Fibroblast of skin of scalp (primary cell): Measurements from ENCODE around the gene LPP.
A peak's percentile ranks its signal among the peaks of the same experiment; 100 is the strongest.

Source experiments
- DNase-seq: peaks from one replicate; pipeline ENCODE4 v3.0.0-alpha.2; 2013

Gene LPP

DNA sequence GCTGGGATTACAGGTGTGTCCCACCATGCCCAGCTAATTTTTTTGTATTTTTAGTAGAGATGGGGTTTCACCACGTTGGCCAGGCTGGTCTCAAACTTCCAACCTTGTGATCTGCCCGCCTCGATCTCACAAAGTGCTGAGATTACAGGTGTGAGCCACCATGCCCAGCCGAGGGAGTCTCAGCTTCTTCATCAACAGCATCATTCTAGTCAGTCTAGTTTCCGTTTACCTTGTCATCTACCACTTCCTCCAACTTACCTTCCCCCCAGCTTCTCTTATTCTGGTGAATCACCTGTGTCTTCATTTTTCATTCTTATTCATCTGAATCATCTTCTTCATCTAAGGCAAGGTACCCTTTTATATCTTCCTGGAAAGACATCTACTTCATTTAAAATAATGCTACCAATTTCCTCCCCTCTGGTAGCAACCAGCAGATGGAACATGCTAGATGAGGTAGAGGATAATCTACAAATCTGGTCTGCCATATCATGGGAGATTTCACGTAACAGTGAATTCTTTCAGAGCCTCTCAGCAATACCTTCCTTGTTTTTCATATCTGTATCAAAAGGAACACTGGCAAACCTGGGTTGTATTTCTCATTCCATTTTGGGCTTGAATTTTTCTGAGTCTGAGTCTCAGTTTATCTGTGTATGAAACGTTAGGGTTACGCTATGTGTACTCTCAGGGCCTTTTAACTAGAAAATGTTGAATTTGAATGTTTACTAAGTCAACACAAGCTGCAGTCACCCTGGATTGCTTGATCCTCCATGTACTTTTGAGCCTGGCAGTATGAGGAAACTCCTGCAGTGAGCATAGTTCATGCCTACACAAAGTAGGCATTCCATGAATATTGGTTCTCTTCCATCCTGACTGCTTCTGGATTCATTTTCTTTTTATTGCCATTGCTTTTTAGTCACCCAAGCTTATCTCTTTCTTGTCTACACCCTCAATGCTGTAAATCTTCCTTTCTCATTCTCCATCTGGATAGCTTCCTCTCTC, 16.8 kb downstream of the LPP start:
- DNase-seq = no peak

DNA sequence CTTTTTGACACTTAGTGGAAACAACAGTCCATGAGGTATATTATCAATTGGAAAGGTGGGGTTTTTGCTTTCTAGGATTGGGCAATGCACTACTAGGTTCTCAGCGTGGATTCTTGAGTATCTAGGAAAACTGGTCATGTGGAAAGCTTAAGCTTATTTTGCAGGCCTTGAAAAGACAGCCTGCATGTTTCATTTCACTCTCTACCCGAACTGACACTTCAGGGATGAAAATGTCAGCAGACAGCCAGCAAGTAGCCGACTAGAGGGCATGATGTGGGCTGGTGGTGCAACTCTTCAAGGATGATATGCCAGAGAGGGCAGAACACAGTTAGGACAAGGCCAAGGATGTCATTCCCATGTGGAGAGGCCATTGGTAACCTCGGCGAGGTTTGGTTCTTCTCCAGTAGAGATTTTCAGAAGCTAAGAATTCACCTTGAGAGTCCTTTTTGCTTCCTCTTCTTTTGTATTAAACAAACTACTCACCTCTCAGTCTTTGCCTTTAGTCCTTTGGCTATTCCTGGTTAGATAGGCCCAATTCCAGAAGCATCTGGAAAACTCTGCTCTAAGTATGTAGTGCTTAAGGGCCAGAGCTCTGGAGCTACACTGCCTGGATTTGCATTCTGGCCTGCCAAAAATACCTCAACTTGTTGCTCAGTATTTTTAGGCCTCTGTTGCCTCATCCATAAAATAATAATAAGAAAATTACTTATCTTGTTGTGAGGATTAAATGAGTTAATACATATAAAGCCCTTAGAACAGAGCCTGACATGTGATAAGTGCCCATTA, 17.9 kb downstream of the LPP start:
- no peak for DNase-seq

DNA sequence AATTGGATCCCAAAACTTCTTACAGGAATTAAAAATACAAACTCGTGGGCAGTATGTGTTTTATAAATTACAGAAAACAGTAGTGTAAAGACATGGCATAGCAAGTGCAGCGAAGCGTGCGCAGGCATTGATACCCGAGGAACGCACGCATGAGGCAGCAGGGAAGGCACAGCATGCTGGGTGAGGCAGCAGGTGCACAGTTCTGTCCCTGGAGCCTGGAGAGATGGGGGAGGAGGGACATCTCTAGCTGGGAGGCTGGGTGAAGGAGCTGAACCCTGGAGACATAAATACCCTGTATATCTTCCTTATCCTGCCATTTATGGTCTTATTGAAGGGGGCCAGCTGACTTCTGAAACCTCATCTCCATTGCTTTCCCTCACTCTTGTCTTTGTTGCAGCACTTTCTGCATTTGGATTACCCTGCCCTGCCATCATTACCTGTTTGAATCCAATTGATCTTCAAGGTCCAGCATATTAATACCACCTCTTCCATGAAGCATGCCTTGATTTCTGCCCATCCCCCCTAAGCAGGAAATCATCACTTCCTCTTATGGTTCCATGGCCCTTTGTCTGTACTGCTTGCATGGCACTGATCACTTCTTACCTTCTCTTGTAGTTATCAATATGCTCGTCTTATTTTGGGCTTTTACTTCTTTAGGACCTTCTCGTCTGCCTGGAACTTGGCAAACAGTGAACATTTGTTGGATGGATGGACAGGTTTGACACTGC, 20.5 kb downstream of the LPP start:
- DNase-seq = no peak

DNA sequence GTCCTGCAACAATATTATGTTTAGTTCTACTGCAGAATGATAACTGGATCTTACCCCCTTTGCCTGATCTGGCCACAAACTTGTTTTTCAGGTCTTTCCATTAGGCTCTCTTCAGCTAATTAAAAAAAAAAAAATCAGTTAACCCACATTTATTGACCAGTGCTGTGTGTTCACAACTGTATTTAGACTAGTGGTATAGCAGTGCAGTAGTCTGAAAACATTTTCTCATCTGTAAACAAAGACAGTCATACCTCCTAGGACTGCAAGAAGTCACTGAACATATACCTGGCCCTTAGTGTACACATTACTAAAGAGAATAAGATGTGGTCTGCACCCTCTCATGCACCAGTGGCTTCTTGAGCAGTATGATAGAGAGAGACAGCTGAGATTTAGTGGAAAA, 22.5 kb downstream of the LPP start:
- no peak for DNase-seq

DNA sequence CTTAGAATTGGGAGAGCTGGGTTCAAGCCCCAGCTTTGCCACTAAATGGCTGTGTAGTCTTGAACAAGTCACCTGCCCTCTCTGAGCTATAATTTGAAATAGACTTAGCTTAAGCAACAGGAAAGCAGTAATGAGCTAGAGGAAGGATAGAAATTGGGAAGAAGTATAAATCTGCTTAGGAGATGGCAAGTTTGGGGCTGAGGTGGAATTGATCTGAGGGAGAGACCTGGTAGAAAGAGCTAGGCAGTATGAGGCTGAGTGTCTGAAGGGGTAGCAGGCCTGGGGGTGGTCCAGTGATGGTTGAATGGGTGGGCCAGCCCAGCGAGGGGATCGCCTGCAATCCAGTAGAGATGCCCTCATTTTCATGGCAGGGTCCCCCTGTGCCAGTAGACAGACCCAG, 22.9 kb downstream of the LPP start:
- DNase-seq = no peak

DNA sequence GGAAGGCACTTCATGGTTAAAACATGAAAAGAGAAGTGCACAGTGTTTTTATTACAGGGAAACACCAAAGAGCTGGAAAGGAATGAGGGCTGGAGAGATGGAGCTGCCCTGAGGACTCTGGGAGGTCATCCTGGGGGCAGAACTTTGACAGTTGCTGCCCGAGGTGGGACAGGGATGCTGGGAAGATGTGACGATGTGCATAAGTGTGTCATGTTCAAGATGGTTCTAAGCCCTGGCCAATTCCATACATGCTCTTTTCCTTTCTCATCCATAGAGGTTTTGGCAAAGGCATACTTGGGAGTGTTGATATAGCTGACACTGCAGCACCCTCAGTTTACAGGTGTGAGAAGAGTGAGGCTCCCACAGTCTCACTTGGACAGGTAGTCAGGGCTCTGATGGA, 23.8 kb downstream of the LPP start:
- no peak for DNase-seq

DNA sequence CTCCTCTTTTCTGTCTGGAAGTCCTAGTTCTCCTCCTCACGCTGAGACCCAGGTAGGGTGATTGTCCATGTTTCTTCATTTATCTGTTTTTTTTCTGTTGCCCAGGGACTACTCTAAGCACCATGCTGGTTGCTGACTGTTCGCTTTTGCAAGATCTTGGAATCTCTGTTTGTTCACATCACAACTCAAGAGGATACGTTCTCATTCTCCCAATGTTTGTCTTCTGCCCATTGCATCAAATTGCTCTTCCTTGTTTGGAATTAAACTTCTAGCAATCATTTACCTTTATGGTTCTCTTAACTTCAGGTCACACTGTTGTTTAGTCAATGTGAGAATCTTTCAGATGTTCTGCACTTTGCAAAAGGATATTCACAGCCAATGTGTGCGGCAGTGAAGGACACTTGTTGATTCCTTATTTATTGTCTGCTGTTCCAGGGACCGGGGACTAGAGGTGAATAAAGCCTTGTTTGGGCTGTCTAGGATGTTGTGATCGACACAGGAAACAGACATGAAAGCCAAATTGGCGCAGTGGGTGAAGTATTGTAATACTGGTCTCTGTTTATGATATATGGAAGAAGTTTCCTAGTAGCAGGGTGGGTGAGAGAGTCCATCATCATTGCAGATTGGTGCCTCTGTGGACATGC, 24.5 kb downstream of the LPP start:
- DNase-seq = no peak

DNA sequence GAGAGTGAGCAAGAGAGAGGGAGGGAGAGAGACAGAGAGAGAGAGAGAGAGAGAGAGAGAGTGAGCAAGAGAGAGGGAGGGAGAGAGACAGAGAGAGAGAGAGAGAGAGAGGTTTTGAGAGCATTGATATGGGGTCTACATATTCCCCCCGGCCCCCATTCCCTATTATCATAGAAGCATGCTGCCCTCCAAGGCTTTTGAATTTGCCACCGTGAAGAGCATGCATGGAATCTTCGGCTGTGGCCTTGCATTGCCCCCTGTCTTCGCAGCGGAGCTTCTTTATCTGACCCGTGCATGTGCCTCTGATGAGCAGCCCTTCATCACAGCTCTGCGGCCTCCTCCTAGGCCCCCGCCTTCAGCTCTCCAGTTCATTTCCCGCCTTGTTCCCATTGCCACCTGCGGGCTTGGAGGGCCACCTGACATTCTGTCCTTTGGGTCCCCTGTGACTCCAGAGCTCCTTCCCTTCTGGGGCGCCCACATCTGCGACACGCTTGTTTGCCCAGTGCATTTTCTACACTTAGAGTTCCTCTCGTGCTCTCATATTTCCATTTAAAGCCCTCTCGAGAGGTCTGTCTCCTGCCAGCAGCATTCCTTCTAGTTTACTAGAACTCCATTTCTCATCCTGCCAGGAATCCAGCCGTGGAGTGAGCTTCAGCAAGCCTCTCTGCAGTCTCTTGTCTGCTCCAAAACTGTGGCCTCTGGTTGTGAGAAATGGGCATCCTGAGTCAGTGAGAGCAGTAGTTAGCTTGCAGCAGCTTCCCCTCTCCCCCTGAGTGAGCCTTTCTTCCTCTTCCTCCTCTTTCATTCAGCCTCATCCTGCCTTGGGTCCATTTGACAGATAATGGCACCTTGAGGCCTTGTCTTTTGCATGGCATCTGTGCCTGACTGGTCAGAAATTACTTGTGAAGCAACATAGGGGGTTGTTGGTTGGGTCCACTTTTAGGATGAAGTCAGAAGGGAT, 25.3 kb downstream of the LPP start:
- peak; percentile 66 for DNase-seq

DNA sequence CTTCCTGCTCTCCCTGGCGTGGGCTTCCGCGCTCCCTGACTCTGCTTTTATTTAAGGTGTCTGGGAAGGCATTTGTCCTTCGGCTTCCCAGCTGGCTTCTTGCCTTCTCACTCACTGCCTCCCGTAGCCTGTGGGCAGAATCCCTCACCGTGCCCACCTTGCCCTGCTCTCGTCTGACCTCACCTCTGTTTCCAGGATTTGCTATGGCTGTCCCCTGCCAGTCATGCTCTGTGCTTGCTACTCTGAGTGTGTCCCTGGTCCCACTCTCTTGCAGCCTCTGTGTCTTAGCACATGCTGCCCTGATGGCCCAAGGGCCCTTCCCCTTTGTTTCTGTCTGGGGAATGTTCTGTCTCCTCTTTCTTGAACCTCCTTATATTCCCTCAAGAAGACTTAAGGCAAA, 26.2 kb downstream of the LPP start:
- DNase-seq = no peak

DNA sequence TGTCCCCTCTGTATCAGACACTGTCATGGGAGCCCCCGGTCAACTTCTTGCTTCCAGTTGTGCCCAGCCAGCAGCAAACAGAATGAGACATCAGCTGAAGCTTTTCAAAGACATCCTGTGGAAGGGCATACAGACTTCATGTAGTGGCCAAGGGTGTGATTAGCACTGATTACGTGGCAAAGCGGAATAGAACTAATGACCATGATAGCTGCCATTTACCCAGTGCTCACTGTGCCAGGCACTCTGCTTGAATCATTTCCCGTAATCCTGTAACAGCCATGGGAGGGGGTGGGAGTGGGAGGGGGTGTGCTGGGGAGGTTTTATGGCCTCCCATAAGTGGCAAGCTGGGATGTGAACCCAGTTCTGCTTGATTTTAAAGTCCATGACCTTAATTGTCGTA, 29.5 kb downstream of the LPP start:
- no peak for DNase-seq

DNA sequence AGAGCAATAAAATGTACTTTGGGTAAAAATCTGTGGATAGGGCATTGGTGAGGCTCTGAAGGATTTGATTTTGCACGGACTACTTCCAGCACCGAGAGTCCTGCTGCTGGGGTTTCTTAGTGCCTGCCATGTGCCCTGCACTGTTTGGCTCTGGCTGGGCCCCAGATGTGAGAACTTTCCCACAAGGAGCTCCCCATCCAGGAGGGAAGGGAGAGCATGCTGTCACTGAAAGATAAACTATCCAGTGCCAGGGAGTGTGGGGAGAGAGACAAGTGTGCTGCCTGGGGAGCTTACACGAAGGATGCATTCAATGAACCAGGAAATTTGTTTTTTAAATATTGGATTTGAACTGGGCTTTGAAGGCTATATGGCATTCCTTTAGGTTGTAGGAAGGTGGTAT, 30.2 kb downstream of the LPP start:
- DNase-seq = no peak

DNA sequence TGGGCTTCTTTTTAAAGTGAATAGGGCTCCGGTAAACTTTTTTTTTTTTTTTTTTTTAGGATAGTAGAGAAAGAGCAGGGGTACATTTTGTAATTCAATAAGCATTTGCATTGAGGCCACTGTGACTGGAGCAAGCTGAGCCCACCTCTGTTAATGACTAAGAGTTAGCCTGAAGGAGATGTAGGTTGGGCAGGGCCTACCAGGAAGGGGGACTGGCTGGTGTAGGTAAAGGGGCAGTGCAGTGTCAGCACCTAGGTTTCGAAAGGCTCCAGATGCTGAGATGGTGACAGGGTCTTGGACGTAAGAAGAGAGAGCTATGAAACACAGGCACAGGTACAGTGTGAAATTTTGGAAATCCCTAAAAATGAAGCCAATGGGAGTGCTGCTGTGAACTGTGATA, 30.7 kb downstream of the LPP start:
- no peak for DNase-seq

DNA sequence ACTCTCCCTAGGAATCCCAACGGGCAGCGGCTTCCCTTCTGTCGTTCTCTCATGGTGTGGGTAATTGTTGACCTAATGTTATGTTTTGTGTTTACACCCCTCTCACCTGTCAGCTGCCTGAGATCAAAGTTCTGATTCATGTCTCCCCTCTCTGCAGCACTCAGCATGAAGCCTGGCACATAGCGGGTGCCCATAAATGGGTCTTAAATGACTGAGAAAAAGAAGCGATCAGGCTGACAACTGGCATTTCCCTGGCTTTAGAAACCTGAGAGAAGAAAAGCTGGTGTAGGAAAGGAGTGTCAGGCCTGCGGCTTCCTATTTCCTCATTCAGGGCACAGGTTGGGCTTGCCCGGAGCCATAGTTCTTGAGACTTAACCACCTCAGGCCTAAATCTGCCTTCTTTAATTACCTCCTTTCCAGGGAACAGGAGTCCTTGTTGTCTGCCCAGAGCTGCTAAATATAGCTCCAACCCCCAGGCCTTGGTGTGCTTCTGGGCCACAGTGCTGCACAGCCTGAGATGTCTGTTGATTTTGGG, 31.8 kb downstream of the LPP start:
- DNase-seq = peak; percentile 58

DNA sequence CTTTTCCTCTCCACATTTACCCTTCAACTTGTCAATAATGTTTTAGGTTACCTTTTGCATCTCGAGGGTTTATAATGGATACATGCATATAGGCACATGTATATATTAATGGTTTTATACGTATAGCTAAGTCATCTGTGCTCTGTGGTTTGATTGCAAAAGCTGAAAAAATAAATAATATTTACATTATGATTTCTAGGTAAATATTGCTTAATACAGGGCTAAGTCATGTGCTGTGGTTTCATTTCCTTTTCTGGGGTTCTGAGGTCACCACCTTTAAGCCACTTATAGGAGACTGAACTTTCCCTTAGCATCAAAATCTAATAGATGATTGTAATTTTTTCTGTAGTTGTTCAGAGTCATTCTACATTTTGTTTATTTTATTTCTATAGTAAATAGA, 33.1 kb downstream of the LPP start:
- no peak for DNase-seq

DNA sequence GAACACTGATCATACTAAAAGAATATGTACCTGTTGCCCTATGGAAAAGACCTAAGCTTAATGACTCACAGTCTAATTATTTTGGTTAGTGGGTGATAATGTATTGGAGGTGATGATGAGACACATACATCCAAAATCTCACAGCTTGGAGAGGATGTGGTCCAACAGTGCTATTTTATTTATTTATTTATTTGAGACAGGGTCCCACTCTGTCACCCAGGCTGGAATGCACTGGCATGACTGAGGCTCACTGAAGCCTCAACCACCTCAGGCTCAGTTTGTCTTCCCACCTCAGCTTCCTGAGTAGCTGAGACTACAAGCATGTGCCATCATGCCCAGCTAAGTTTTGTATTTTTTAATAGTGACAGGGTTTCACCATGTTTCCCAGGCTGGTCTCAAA, 35.0 kb downstream of the LPP start:
- no peak for DNase-seq

DNA sequence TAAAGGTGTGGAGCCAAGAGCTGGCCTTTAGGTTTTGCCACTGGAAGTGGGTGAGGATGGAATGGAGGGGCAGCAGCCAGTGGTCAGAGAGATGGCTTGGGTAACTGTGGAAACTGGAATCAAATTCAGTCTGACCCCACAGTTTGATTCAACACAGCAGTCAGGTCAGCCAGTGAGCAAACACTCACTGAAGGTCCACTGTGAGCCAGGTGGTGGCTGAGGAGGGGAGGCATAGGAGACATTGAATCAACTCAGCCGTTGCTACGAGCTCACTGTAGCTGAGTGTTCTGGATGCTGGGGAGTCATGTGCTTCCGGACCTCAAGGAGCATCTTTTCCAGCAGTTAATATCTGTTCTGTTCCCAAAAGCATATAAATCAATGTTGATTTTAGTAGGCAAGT, 37.5 kb downstream of the LPP start:
- no peak for DNase-seq

DNA sequence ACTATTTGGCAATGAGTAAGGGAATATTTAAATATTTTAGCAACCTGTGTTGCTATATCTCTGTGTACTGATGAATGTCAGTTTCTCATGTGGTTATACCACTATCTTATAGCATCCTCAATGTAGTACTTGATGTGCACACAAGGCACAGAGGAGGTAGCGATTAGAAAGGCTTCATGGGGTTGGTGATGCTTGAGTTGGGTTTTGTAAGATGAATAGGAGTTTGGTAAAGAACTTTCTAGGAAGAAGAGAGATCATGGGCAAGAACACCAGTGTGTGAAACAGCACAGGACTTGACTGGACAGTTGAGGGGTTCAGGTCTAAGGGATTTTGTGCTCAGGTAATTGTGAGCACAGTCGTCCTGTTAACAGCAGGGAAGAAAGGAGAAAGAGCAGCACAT, 38.1 kb downstream of the LPP start:
- no peak for DNase-seq

DNA sequence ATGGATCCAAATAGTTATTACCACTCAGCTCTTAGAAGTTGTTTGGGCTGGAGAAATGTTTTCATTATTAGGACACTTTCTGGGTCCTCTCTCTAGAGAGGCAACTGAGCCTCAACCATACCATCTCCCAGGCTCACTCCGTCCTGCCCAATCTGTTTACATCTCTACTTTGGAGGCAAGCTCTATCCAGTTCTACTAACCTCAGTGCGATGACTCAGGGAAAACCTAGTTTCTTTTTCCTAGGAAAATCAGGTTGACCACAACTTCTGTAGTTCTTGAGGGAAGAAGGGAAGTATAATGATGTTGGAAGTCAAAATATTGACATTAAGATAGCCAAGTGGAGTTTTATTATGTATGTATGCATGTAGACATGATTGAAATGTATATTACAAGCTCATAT, 40.4 kb downstream of the LPP start:
- DNase-seq = peak; percentile 44

DNA sequence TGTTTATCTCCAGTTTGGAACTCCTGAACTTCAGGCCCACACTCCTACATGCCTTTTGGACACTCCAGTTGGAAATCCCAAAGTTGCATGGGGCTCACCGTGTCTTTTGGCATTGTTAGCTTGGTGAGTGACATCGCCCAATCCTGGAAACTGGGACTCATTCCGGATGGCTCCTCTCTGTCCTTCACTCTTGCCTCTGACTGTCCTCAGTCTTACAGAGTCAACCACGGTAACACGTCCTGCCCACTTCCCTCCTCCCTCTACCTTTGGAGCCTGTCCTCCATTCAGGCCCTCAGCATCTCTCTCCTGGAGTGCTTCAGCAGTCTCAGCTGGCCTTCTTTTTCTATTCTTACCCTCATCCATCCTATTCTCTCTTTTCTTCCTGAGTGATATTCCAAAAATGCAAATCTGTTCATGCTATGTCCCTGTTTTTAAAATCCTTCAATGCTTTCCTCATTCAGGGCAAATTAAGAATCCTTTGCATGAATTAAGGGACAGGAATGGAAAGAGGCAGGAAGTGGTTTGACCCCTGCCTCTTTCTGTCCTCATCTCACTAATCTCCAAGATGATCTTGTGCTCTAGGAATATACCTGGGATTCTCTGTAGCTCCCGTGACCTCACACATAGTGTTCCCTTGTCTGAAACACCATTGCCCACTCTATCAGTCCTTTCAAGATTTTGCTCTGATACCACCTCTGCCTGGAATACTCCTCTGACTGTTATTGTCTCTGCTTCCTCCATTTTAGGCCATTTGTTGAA, 42.5 kb downstream of the LPP start:
- DNase-seq = peak; percentile 47

DNA sequence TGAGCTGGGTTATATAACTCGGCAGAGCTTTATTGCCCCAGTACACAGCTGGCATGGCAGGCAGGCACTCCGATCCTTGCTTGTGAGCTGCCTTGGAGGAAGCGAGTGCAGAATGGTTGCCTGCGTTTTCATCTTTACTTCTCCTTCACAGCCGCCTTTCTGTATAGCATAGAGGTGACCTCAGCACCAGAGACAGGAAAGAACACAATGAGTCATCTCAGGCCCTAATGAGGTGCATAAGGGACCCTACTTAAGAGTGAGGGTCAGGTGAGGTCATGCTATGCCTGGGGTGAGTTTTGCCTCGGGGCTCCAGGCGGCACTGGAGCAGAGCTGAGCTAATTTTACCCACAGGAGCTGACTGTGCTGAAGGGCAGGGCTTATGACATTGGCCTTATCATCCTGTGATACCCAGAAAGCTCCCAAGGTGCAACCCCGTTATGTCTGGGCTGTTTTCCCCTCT, 43.5 kb downstream of the LPP start:
- DNase-seq = no peak
